CD4-positive, alpha-beta T cell treated with Interleukin-21 for 1 hour (primary cell): Measurements from ENCODE around the gene MCF2L.
"Not testable (repeated sequence)": the region's sequence is repeated elsewhere in the genome, so short reads cannot be mapped to it uniquely, and the experiment has no call there.

ENCODE experiments used
- DNase-seq: peaks from one replicate; pipeline ENCODE4 v3.0.0-alpha.2; 2020

Gene MCF2L

GRCh38 chr13:113086991-113087922 is 118.2 kb downstream of the MCF2L start:
- no peak for DNase-seq

- no peak for DNase-seq
These were observed 119.1 kb downstream of the MCF2L start for GRCh38 chr13:113087923-113088690.

GRCh38 chr13:113088691-113089020 is 119.6 kb downstream of the MCF2L start:
- DNase-seq, result no peak

GRCh38 chr13:113089693-113090414 is 120.8 kb downstream of the MCF2L start:
- DNase-seq, result no peak

GRCh38 chr13:113090415-113090770 is 121.4 kb downstream of the MCF2L start:
- DNase-seq, result no peak

GRCh38 chr13:113090806-113091205 is 121.8 kb downstream of the MCF2L start:
- no peak for DNase-seq

GRCh38 chr13:113091211-113091771 is 122.3 kb downstream of the MCF2L start:
- no peak for DNase-seq

GRCh38 chr13:113091891-113092775 is 123.1 kb downstream of the MCF2L start:
- no peak for DNase-seq

- DNase-seq, result no peak
These were observed 124.0 kb downstream of the MCF2L start for GRCh38 chr13:113092776-113093579.

- no peak for DNase-seq
These were observed 124.8 kb downstream of the MCF2L start for GRCh38 chr13:113093580-113094409.

- DNase-seq, result no peak
These were observed 125.4 kb downstream of the MCF2L start for GRCh38 chr13:113094410-113094800.

- DNase-seq, result no peak
These were observed 126.4 kb downstream of the MCF2L start for GRCh38 chr13:113095146-113096051.

- DNase-seq, result no peak
These were observed 127.2 kb downstream of the MCF2L start for GRCh38 chr13:113096052-113096744.

- no peak for DNase-seq
These were observed 127.8 kb downstream of the MCF2L start for GRCh38 chr13:113096745-113097305.

GRCh38 chr13:113097651-113098050 is 128.6 kb downstream of the MCF2L start:
- DNase-seq, result no peak

GRCh38 chr13:113098162-113098732 is 129.2 kb downstream of the MCF2L start:
- DNase-seq, result no peak

GRCh38 chr13:113099142-113099541 is 130.1 kb downstream of the MCF2L start:
- DNase-seq, result no peak

GRCh38 chr13:113102302-113102701 is 133.3 kb downstream of the MCF2L start:
- not testable (repeated sequence) for DNase-seq
